ENCODE data around the gene GASK1A. TPM values are rescaled to one million over a fixed set of nuclear protein-coding genes. Genes with fewer than 3 reads are reported as not detected.

GASK1A gene
- total and polyA plus RNA-seq, 2 of the 8 experiments (the other 6 are each of a cell fraction or from before 2014, with no cell fraction given), result 4.7 to 7.9 TPM

DNA sequence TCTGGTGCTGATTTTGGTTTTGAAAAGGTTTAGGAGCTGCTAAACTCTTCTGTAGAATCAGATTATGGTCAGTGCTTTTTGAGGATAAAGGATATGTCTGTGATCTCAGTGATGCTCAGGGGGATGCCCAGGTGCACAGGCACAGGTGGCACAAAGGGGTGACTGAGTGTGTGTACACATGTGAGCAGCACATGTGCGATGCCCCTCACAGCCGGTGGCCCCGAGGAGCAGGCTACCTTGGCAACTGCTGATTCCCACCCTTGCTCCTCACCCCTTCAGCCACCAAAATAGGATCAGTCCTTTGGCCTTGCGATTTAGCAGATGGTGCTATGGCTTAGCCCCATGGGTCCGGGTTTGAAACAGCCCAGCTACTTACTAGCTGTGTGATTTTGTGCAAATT, 75.6 kb downstream of the GASK1A start:
- no peak overlapping the region for H2BK5ac ChIP-seq (ENCODE audit: low read depth, low read length)
- no peak overlapping the region for H3K56ac ChIP-seq (replicated peaks; ENCODE audit: insufficient read length, low read depth, low read length)
- no peaks in the 10 kb centered on the region for H3K23me2 ChIP-seq (ENCODE audit: low read depth, low read length)
- no peaks in the 10 kb centered on the region; a peak in 2 of 8 replicates for H3K36me3 ChIP-seq (ENCODE audit: control insufficient read depth in 2 of 4, insufficient read depth in 4 of 4, low read length in 3 of 4)
- ChIA-PET POLR2A (ENCODE audit: partially characterized antibody) (interaction anchor here (0.7 kb wide), 1 partner anchor 83 kb away, joined by 3 read pairs; no protein-coding TSS in a partner anchor), CTCF (ENCODE audit: partially characterized antibody) (interaction anchor here (3.4 kb wide), 1 partner anchor 93 kb away, joined by 19 read pairs; no protein-coding TSS in a partner anchor)
- H3K4ac ChIP-seq (replicated peaks; ENCODE audit: insufficient read length, low read depth, low read length), result no peak overlapping the region
- no peak overlapping the region for H2AK5ac ChIP-seq (ENCODE audit: low read depth, low read length)
- no peaks in the 10 kb centered on the region for H3K79me1 ChIP-seq (ENCODE audit: low read depth, low read length)
- peaks cover 0 to 2% of the 10 kb centered on the region in 2 experiments; a peak in 1 of 4 replicates for H3K9me3 ChIP-seq (ENCODE audit: insufficient read depth in 2 of 2, low read depth in 1 of 2, low read length in 1 of 2)
- 88% methylated on average over 5 of the region's 5 CpGs; no CpG with 5 or more reads in 1 of the 2 experiments for WGBS, 2 experiments (ENCODE audit: extremely low coverage in 1 of 2, insufficient coverage in 1 of 2, insufficient read length in 1 of 2, insufficient replicate concordance in 2 of 2, low coverage in 1 of 2, low lambda C conversion rate in 2 of 2, missing lambda C conversion rate in 1 of 2)
- no peak overlapping the region for H4K8ac ChIP-seq (ENCODE audit: extremely low read depth, insufficient read depth, low read length)
- H2BK12ac ChIP-seq (ENCODE audit: low read depth, low read length), result no peak overlapping the region
- no peak overlapping the region for H4K5ac ChIP-seq (ENCODE audit: insufficient read length, low read depth, low read length)
- no peak overlapping the region for H3K4me3 ChIP-seq (ENCODE audit: extremely low read depth in 1 of 4, insufficient read depth in 2 of 4, low read depth in 3 of 4, low read length in 4 of 4)
- no peaks in the 10 kb centered on the region; a peak in 1 of 7 replicates for H3K27me3 ChIP-seq (replicated peaks in 1 of 4; ENCODE audit: control insufficient read depth in 3 of 4, extremely low read depth in 1 of 4, insufficient read depth in 3 of 4, low read length in 3 of 4)
- no peak overlapping the region for H4K91ac ChIP-seq (replicated peaks; ENCODE audit: insufficient read length, low read length)
- H2BK20ac ChIP-seq (ENCODE audit: low read length), result no peak overlapping the region
- no peak overlapping the region for H3K9ac ChIP-seq (replicated peaks in 1 of 4; ENCODE audit: extremely low read depth in 1 of 4, low read depth in 3 of 4, low read length in 3 of 4)
- H2BK120ac ChIP-seq (replicated peaks; ENCODE audit: low read depth, low read length), result no peak overlapping the region
- DNase-seq (ENCODE audit: low read depth in 1 of 2, low spot score in 2 of 2) (no peak), FAIRE-seq (no peak)
- H4K20me1 ChIP-seq (replicated peaks in 1 of 2; ENCODE audit: control insufficient read depth in 1 of 2, insufficient read depth in 2 of 2, low read length in 2 of 2), result no peaks in the 10 kb centered on the region
- H2AFZ ChIP-seq (ENCODE audit: low read length), result no peak overlapping the region
- H3K27ac ChIP-seq (ENCODE audit: low read depth, low read length), result no peak overlapping the region
- H3K4me1 ChIP-seq (replicated peaks in 1 of 4; ENCODE audit: control insufficient read depth in 3 of 4, insufficient read depth in 4 of 4, low read length in 3 of 4), result no peaks in the 10 kb centered on the region; a peak in 2 of 7 replicates
- H2BK15ac ChIP-seq (ENCODE audit: low read length), result no peak overlapping the region
- no peak overlapping the region for H3K23ac ChIP-seq (ENCODE audit: insufficient read length)
- H3K4me2 ChIP-seq (ENCODE audit: insufficient read depth in 1 of 2, low read depth in 2 of 2, low read length in 2 of 2), result no peak overlapping the region
- no peak overlapping the region for H3K18ac ChIP-seq (ENCODE audit: extremely low read depth, low read length)
- H3K79me2 ChIP-seq (ENCODE audit: control insufficient read depth in 1 of 2, insufficient read depth in 2 of 2, low read length in 2 of 2), result no peaks in the 10 kb centered on the region
- H3K14ac ChIP-seq (ENCODE audit: insufficient read length), result no peak overlapping the region
- TF ChIP-seq GTF2F1 (IDR thresholded peaks at IDR 0.05; ENCODE audit: borderline replicate concordance, low read depth, low read length) (no peak), HDAC6 (IDR thresholded peaks at IDR 0.05; ENCODE audit: low read depth, low read length) (no peak), BACH1 (IDR thresholded peaks at IDR 0.05; ENCODE audit: low read length) (no peak), SAP30 (IDR thresholded peaks at IDR 0.05; ENCODE audit: insufficient read depth, insufficient replicate concordance, low read length) (no peak), YY1 (IDR thresholded peaks at IDR 0.05; ENCODE audit: low read depth, low read length) (no peak), KDM1A (IDR thresholded peaks at IDR 0.05; ENCODE audit: borderline replicate concordance, low read length) (no peak), TAF1 (IDR thresholded peaks at IDR 0.05; ENCODE audit: low read depth, low read length) (no peak), SP4 (IDR thresholded peaks at IDR 0.05; ENCODE audit: low read length) (no peak)
